NCI-H2107 (cell line): ENCODE data around the gene EWSR1.

Source experiments
- DNase-seq: peaks from one replicate; lab custom pipeline; 2025; lab: John Stamatoyannopoulos, UW

The EWSR1 gene

GRCh38 chr22:29269731-29270474, 1.8 kb downstream of the EWSR1 start:
- no peak for DNase-seq

- no peak for DNase-seq
Observed at GRCh38 chr22:29270475-29271271, 2.6 kb downstream of the EWSR1 start.

- DNase-seq = no peak
Observed at GRCh38 chr22:29272624-29273023, 4.6 kb downstream of the EWSR1 start.

GRCh38 chr22:29275167-29275566, 7.1 kb downstream of the EWSR1 start:
- no peak for DNase-seq

- DNase-seq = no peak
Observed at GRCh38 chr22:29275819-29276565, 7.9 kb downstream of the EWSR1 start.

- DNase-seq = no peak
Observed at GRCh38 chr22:29277927-29278326, 9.9 kb downstream of the EWSR1 start.

- DNase-seq = no peak
Observed at GRCh38 chr22:29284196-29284595, 16.1 kb downstream of the EWSR1 start.

- DNase-seq = no peak
Observed at GRCh38 chr22:29288837-29289236, 20.8 kb downstream of the EWSR1 start.

- no peak for DNase-seq
Observed at GRCh38 chr22:29290061-29290460, 22.0 kb downstream of the EWSR1 start.

- no peak for DNase-seq
Observed at GRCh38 chr22:29291215-29291614, 23.1 kb downstream of the EWSR1 start.

- no peak for DNase-seq
Observed at GRCh38 chr22:29292379-29292778, 24.3 kb downstream of the EWSR1 start.

- DNase-seq = no peak
Observed at GRCh38 chr22:29298641-29299040, 30.6 kb downstream of the EWSR1 start.

GRCh38 chr22:29299136-29299900, 31.2 kb downstream of the EWSR1 start:
- no peak for DNase-seq

GRCh38 chr22:29300467-29300806, 32.4 kb downstream of the EWSR1 start:
- DNase-seq = no peak

- no peak for DNase-seq
Observed at GRCh38 chr22:29300807-29301601, 32.9 kb downstream of the EWSR1 start.

GRCh38 chr22:29301716-29302401, 33.8 kb downstream of the EWSR1 start:
- DNase-seq = no peak

- DNase-seq = no peak
Observed at GRCh38 chr22:29302402-29302680, 34.3 kb downstream of the EWSR1 start.

GRCh38 chr22:29302681-29303465, 34.8 kb downstream of the EWSR1 start:
- no peak for DNase-seq

- no peak for DNase-seq
Observed at GRCh38 chr22:29305836-29306174, 37.7 kb downstream of the EWSR1 start.

- DNase-seq = no peak
Observed at GRCh38 chr22:29306175-29306834, 38.2 kb downstream of the EWSR1 start, which contains the start of gene GAS2L1. TSS of gene GAS2L1 (plus strand) at chr22:29306650. CDS start at chr22:29308106, 1,456 bp downstream.
